Endothelial cell (in vitro differentiated cells): ENCODE results near the gene HMGCR. TPM values are rescaled to one million over a fixed set of nuclear protein-coding genes. Genes with fewer than 3 reads are reported as not detected.
"Not testable (repeated sequence)": the region's sequence is repeated elsewhere in the genome, so short reads cannot be mapped to it uniquely, and the experiment has no call there.

Experiments used
- DNase-seq: peaks from one replicate; pipeline ENCODE4 v3.0.0; 2021; ENCODE audit warnings: low spot score
- H3K27ac Mint-ChIP-seq: one replicate; pipeline ENCODE4 v1.8.0; 2021; ENCODE audit warnings: mixed read lengths, inconsistent platforms; ENCODE audit not compliant: unreplicated experiment
- H3K27me3 Mint-ChIP-seq: one replicate; pipeline ENCODE4 v1.8.0; 2021; ENCODE audit warnings: mild to moderate bottlenecking, moderate library complexity, mixed read lengths, inconsistent platforms; ENCODE audit not compliant: unreplicated experiment
- H3K36me3 Mint-ChIP-seq: one replicate; pipeline ENCODE4 v1.8.0; 2021; ENCODE audit warnings: mild to moderate bottlenecking, low read depth, mixed read lengths, inconsistent platforms; ENCODE audit not compliant: unreplicated experiment
- H3K4me1 Mint-ChIP-seq: one replicate; pipeline ENCODE4 v1.8.0; 2021; ENCODE audit warnings: mild to moderate bottlenecking, mixed read lengths, inconsistent platforms; ENCODE audit not compliant: unreplicated experiment
- H3K4me3 Mint-ChIP-seq: one replicate; pipeline ENCODE4 v1.8.0; 2021; ENCODE audit warnings: mild to moderate bottlenecking, mixed read lengths, inconsistent platforms; ENCODE audit not compliant: unreplicated experiment
- H3K9me3 Mint-ChIP-seq: one replicate; pipeline ENCODE4 v1.8.0; 2021; ENCODE audit warnings: mixed read lengths, inconsistent platforms; ENCODE audit not compliant: unreplicated experiment
- CTCF ChIP-seq: fragments of 200-600 bp; sonication (generic); IDR thresholded peaks from one replicate; pipeline ENCODE4 v1.5.0; 2021; ENCODE audit warnings: antibody characterized with exemption; ENCODE audit not compliant: unreplicated experiment
- total RNA-seq: library from RNA; stranded (reverse); fragmentation: NEBNext Ultra II Directional; extraction: Animal tissue kit (Norgen Biotek cat#: 25700); gene quantifications from one replicate; pipeline ENCODE4 v1.2.1, GENCODE V29; 2021; ENCODE audit not compliant: unreplicated experiment

Gene HMGCR
- total RNA-seq, 1 donor from 2014 or later, result 145 TPM

- Mint-ChIP-seq H3K4me3 (no peak overlapping the region), H3K27me3 (no peaks in the 10 kb centered on the region), H3K27ac (no peak overlapping the region), H3K9me3 (no peaks in the 10 kb centered on the region), H3K4me1 (no peaks in the 10 kb centered on the region), H3K36me3 (no peaks in the 10 kb centered on the region)
- no peak for TF ChIP-seq CTCF
- no peak for DNase-seq
These were observed 11.8 kb upstream of the HMGCR start for GRCh38 chr5:75325242-75325641.

GRCh38 chr5:75330404-75330803 lies 6.6 kb upstream of the HMGCR start:
- DNase-seq, result no peak
- Mint-ChIP-seq H3K4me1 (peaks cover 2% of the 10 kb centered on the region), H3K27ac (no peak overlapping the region), H3K9me3 (no peaks in the 10 kb centered on the region), H3K27me3 (no peaks in the 10 kb centered on the region), H3K4me3 (no peak overlapping the region), H3K36me3 (no peaks in the 10 kb centered on the region)
- no peak for TF ChIP-seq CTCF

- H3K9me3 Mint-ChIP-seq, result no peaks in the 10 kb centered on the region
- no peaks in the 10 kb centered on the region for H3K36me3 Mint-ChIP-seq
- no peak overlapping the region for H3K27ac Mint-ChIP-seq
- no peak for DNase-seq
- H3K4me3 Mint-ChIP-seq, result no peak overlapping the region
- TF ChIP-seq CTCF, result no peak
- no peaks in the 10 kb centered on the region for H3K27me3 Mint-ChIP-seq
- H3K4me1 Mint-ChIP-seq, result peaks cover 2% of the 10 kb centered on the region
These were observed 5.6 kb upstream of the HMGCR start for GRCh38 chr5:75331095-75332090.

GRCh38 chr5:75333759-75334158 lies 3.3 kb upstream of the HMGCR start:
- not testable (repeated sequence) for H3K27ac Mint-ChIP-seq, H3K4me3 Mint-ChIP-seq, H3K27me3 Mint-ChIP-seq, H3K36me3 Mint-ChIP-seq, DNase-seq, H3K9me3 Mint-ChIP-seq
- peaks cover 15% of the 10 kb centered on the region for H3K4me1 Mint-ChIP-seq

- not testable (repeated sequence) for H3K27ac Mint-ChIP-seq, H3K27me3 Mint-ChIP-seq, H3K9me3 Mint-ChIP-seq, DNase-seq, H3K36me3 Mint-ChIP-seq, H3K4me3 Mint-ChIP-seq
- peaks cover 18% of the 10 kb centered on the region for H3K4me1 Mint-ChIP-seq
These were observed 2.6 kb upstream of the HMGCR start for GRCh38 chr5:75334413-75334812.

- no peak overlapping the region for H3K4me3 Mint-ChIP-seq
- peaks cover 26% of the 10 kb centered on the region for H3K4me1 Mint-ChIP-seq
- DNase-seq, result no peak
- no peak overlapping the region for H3K27ac Mint-ChIP-seq
- TF ChIP-seq CTCF, result no peak
- H3K9me3 Mint-ChIP-seq, result no peaks in the 10 kb centered on the region
- no peaks in the 10 kb centered on the region for H3K36me3 Mint-ChIP-seq
- no peaks in the 10 kb centered on the region for H3K27me3 Mint-ChIP-seq
These were observed 1.5 kb upstream of the HMGCR start for GRCh38 chr5:75335486-75335885.
